SKM-1 (cell line): Measurements from ENCODE around the gene TGFB1.
A peak's percentile ranks its signal among the peaks of the same experiment; 100 is the strongest.
"Not testable (repeated sequence)": the region's sequence is repeated elsewhere in the genome, so short reads cannot be mapped to it uniquely, and the experiment has no call there.

ENCODE experiments used
- DNase-seq: peaks from one replicate; lab custom pipeline; 2025; ENCODE audit not compliant: unreplicated experiment; lab: John Stamatoyannopoulos, UW

TGFB1 gene

DNA sequence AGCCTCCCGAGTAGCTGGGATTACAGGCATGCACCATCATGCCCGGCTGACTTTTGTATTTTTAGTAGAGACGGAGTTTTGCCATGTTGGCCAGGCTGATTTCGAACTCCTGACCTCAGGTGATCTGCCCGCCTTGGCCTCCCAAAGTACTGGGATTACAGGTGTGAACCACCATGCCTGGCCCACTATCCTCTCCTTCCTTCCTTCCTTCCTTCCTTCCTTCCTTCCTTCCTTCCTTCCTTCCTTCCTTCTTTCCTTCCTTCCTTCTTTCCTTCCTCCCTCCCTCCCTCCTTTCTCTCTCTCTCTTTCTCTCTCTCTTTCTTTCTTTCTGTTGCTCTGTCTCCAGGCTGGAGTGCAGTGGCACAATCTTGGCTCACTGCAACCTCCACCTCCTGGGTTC, 17.4 kb upstream of the TGFB1 start:
- DNase-seq, result not testable (repeated sequence)

DNA sequence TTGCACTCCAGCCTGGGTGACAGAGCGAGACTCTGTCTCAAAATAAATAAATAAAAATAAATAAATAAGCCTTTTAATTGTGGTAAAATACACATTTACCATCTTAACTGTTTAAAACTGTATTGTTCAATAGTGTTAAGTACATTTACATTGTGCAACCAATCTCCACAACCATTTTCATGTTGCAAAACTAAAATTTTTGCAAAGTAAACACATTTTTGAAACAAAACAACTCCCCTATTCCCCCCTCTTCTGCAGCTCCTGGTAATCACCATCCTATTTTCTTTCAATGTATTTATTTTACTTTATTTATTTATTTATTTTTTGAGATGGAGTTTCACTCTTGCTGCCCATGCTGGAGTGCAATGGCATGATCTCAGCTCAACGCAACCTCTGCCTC, 16.0 kb upstream of the TGFB1 start:
- no peak for DNase-seq

DNA sequence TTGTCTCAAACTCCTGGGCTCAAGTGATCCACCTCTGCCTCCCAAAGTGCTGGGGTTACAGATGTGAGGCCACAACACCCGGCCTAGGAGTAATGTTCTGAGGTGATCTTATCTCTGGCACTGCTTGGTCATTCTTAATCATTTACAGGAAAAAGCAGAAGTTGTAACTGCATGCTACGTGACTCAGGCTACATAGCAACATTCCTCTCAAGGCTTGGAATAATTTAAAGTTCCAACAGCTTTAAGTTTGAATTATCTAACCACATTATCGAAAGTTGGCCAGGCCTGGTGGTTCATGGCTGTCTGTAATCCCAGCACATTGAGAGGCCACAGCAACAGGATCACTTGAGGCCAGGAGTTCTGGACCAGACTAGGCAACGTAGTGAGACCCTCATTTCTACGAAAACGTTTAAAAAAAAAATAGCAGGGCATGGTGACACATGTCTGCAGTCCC, 14.2 kb upstream of the TGFB1 start:
- no peak for DNase-seq

DNA sequence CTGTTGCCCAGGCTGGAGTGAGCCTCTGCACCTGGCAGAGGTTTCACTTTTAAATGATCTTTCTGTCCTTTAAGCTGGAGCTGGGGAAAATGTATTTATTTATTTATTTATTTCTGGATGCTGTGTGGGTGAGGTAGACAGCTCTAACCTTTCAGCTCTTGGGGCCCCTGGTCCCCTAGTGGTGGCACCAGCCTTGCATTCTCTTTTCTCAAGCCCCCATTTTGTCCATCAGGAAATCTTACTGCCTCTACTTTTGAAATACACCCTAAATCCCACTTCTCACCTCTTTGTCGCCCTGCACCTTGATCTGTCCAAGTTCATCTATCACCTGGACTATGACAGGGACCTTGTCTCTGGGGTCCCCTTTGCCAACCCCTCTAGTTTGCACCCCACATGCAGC, 12.4 kb upstream of the TGFB1 start:
- no peak for DNase-seq

DNA sequence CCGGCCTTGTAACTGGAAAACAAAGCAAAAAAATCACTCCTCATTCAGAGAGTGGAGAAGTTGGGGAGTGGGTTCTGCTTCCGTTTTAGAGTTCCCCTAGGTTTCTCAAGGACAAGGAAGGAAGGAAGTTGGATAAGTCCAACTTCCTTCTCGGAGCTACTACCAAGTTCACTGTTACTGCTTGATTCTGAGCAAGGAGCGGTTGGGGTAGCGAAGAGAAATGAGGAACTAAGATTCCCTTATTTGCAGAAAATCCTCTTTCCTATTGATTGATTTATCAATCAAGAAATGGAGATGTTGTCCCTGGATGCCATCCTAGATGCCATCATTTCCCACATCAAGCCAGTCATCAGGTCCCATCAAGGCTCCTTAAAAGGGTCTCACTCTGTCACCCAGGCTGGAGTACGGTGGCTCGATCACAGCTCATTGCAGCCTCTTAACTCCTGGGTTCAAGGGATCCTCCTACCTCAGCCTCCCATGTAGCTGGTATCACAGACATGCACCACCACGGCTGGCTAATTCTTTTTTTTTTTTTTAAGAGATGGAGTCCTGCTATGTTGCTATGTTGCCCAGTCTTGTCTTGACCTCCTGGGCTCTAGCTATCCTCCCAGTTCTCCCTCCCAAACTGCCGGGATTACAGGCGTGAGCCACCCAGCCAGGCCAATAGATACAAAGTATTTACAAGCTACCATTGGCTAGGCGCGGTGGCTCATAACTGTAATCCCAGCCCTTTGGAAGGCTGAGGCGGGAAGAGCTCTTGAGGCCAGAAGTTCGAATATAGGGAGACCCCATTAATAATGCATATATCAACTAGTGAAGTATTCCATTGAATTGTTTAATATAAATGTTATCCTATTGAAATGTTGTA, 11.0 kb upstream of the TGFB1 start:
- DNase-seq, result peak; percentile 82

DNA sequence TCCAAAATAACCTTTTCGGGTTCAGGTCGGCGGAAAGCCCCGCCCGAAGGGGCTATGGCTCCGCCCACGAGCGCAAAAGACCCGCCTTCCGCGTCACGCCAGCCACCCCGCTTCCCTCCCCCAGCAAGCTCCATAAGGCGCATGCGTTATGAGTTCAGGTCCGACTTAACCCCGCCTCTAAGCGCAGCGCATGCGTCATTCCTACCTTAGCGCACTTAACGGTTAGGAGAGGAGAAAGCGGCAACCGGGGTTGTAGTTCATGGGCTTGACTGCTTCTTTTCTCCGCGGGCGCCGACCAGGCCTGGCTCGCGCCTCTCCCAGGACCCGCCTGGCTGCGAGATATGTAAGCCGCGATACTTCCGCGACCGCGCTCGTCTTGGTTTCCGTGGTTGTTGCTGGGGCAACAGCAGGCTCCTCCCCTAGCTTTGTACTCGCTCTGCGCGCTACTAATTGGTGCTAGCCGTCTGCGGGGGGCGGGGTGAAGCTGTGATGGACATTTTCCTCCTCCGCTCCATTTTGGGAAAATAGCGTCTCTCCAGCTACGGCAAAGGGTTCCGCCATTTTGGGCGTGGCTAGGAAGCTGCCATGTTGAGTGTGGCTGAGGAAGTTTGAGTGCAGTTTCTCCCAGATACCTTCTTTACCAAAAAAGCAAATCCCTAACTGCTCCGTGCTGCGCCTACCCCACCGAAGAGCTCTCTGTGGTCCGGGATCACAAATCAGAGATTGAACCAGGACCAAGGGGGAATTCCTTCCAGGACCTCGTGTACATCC, 10.2 kb upstream of the TGFB1 start, which contains the start of gene B9D2:
B9D2 (minus strand) TSS at position 397 of the 771 bp plus-strand sequence. CDS start 630 bp downstream, outside the sequence.
- peak; percentile 96 for DNase-seq

DNA sequence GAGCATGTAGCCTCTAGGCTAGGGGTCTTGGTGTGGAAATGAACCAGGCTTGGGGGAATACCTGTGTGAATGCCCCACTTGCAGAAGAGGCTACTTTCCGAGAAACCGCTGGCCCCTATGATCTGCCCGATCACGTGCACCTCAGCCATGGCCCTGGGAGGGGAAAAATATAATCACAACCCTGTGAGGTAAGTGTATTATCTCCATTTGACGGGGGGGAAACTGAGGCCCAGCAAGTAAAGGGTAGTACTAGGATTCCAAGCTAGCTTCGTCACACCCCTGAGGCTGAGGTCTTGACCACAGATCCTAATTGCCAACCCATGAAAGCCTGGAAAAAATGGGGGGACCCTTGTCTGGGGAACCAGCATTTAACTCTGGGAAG, 9.6 kb upstream of the TGFB1 start:
- DNase-seq, result no peak

DNA sequence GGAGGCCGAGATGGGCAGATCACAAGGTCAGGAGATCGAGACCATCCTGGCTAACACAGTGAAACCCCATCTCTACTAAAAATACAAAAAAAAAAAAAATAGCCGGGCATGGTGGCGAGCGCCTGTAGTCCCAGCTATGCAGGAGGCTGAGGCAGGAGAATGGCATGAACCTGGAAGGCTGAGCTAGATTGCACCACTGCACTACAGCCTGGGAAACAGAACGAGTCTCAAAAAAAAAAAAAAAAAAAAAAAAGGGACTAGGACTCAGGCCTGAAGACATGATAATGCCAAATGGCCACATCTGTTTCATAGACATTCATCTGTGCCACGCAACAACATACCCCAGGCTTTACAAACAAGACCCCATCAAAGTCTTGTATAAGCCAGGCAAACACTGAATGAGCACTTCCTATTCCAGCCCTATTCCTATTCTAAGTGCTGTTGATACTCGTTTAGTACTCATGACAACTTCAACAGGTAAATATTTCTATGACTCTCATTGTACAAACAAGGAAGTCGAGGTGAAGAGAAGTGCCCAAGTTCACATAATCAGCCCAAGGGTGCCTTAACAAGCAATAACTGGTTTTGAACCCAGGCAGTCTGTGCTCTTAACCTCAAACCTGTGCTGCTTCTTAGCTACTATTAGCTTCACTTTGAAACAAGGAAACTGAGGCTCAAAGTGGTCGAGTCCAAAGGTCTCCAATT, 8.6 kb upstream of the TGFB1 start:
- no peak for DNase-seq

DNA sequence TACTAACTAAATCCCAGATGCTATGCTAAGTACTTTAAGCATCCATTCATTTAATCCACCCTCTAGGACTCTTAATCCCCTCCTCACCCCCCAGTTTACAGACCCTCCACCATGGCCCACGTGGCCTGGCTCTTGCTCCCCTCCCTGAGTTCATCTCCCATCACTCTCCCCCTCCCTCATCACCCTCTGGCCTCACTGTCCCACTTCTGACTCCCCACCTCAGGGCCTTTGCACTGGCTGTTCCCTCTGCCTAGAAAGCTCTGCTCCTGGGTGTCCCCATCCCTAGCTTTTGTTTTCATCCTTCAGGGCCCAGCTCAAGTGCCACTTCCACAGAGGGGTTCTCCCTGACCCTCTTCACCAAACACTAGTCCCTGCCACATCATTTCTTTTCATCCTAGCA, 6.0 kb upstream of the TGFB1 start:
- DNase-seq, result no peak

DNA sequence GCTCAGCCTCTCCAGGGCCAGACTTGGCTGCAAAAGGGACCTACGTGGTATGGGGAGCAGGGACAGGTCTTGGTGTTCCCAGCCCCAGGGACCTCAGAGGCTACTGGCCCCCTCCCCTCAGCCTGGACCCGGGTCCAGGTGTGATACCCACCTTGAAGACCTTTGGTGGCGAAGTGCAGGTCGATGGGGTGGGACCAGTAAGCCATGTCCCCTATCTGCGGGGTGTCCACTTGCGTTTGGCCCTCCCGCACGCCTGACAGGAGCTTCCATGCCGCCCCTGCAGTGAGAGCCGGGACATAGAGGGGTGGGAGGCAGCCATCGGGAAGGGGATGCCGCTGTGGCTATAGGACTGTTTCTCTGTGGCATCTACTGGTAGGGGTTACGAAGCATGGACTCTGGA, 4.0 kb upstream of the TGFB1 start:
- DNase-seq, result no peak

DNA sequence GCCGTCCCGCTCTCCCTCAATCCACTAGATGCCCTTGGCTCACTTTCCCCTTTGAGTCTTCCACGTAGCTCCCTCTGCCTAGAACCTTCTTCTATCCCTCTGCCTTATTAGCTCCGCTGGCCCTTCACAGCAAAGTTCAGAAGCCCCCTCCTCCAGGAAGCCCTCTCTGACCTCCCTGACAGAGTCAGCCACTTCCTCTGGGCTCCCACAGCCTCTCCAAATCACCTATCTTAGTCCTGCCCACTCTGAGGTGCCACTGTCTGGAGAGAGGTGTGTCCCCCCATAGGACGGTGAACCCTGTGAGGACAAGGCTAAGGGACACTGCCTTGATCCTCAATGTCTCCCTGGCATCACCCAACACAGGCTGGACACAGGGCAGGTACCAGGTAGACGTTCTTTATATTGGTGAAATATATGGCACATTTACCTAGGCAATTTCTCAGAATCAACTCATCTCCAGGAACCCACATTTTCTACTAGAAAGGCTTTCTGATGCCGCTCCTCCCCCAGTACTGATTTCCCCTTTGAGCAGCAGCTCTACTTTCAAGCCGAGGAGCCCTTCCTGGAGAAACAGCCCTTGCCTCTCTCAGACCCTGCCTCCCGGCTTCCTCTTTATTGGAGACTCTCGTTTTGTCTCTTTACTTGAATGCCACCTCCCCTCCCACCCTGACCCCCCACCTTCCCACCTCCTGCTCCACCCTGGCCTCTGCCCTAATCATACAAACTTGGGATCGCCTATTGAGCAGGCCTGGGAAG, 3.4 kb upstream of the TGFB1 start:
- no peak for DNase-seq

DNA sequence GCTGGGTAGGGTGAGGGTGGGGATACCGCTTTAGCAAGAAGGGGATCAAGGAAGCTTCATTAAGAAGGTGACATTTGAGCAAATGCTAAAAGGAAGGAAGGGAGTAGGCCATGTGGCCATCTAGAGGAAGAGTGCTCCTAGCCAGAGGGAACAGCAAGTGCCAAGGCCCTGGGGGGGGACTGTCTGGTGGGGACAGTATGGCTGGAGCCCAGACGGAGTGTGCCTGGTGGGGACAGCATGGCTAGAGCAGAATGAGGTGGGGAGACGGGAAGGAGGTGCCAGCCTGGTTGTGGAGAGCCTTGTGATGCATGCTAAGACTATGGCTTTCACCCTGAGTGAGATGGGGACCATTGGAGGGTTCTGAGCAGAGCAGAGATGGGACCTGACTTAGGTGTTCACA, 2.1 kb upstream of the TGFB1 start:
- no peak for DNase-seq

DNA sequence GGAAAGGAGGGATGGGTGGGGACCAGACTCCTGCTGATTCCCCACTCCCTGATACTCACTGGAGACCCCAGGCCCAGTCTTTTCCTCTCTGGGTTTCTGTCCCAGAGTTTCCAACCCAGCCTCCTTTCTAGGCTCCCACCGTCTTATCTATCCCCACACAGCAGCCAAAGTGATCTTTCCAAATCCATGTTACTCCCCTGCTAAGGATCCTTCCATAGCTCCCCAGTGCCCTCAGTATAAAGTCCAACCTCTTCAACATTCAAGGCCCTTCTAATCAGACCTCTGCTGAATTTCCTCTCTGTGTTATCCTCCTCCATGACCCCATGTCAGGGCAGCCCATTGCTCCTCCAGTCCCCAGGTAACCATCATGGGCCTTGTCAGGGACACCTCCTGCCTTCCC, 1.3 kb upstream of the TGFB1 start:
- DNase-seq, result no peak

DNA sequence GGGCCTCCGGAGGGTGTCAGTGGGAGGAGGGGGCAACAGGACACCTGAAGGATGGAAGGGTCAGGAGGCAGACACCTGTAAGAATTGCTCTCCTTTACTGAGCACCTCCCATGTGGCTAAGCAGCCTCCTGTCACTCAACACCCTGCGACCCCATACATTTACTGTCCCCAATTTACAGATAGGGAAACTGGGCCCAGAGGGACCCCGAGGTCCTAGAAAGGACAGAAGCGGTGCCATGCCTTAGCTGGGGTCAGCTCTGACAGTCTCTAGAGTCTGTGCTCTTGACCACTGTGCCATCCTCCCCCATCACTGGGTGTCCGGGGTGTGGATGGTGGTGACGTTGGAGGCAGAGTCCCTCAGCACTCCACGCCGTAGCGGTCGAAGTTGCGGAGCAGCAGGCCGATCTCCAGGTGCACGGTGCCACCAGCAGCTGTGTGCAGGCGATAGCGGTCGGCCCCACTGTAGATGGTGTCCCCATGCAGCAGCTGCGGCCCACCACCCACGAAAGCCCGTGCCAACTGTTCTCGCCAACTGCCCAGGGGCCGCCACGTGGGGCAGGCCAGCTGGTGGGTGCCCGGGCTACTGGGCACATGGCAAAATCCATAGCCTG, 726 bp upstream of the TGFB1 start:
- no peak for DNase-seq

DNA sequence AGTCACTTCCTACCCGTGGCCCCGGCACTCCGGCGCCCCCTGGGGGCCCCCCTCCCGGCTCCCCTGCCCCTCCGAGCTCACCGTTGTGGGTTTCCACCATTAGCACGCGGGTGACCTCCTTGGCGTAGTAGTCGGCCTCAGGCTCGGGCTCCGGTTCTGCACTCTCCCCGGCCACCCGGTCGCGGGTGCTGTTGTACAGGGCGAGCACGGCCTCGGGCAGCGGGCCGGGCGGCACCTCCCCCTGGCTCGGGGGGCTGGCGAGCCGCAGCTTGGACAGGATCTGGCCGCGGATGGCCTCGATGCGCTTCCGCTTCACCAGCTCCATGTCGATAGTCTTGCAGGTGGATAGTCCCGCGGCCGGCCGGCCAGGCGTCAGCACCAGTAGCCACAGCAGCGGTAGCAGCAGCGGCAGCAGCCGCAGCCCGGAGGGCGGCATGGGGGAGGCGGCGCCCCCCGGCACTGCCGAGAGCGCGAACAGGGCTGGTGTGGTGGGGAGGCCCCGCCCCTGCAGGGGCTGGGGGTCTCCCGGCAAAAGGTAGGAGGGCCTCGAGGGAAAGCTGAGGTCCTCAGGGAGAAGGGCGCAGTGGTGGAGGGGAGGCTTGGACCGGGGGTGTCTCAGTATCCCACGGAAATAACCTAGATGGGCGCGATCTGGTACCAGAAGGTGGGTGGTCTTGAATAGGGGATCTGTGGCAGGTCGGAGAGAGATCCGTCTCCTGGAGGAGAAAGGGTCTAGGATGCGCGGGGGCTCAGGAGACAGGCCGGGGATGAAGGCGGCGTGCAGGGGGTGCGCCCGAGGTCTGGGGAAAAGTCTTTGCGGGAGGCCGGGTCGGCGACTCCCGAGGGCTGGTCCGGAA, 885 bp downstream of the TGFB1 start:
- no peak for DNase-seq

DNA sequence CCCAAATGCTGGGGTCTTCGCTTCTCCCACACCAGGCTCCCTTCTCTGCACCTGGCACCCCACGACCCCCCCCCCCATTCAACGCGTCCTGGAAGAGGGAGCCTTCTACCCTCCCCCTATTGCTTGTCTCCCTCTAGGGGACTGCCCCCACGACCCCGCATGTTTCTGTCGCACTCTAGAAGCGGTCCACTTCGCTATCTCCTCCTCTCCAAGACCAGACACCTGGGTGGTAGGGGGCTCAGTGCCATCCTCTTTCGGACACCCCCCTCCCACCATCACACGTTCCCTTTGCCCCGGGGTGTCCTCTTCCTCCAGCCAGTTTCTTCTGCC, 1.5 kb downstream of the TGFB1 start:
- DNase-seq, result no peak

DNA sequence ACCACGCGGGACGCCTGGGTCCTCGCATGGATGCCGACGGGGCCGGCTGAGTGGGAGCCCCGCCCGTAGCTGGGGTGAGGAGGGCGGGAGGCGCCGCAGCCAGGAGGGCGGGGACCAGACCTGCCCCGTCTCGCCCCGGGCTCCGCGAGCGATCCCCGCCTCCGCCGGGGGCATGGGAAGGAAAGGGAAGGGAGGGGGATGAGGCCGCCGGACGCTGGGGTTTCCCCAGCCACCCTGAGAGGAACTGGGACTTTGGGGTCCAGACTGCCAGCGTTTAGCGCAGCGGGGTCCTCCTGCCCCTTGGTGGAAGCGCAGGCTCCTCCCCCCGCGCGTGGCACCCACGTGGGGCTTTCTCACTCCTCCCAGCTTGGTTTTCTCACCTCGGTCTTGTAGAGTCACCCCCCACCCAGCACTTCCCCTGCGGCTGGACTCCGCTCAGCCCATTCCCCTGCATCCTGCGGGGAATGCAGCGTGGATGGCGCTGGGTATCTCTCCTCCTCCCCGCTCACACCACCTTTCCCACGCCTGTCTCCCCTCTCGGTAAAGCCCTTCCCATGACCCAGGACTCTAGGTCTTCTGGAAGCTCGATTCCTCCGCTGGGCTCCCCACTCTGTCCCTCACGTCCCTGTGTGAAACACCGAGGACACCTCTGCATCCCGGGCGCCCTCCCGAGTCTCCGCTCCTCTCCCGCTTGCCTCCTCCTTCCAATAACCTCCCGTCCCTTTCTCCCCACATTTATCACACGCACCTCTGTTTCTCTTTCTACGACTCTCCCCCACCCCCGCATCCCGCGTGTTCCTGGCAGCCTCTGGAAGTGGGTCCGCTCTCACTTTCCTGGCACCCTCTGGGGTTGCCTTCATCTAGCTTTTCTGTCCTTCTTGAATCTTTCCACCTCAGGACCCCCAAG, 2.1 kb downstream of the TGFB1 start:
- peak; percentile 63 for DNase-seq

DNA sequence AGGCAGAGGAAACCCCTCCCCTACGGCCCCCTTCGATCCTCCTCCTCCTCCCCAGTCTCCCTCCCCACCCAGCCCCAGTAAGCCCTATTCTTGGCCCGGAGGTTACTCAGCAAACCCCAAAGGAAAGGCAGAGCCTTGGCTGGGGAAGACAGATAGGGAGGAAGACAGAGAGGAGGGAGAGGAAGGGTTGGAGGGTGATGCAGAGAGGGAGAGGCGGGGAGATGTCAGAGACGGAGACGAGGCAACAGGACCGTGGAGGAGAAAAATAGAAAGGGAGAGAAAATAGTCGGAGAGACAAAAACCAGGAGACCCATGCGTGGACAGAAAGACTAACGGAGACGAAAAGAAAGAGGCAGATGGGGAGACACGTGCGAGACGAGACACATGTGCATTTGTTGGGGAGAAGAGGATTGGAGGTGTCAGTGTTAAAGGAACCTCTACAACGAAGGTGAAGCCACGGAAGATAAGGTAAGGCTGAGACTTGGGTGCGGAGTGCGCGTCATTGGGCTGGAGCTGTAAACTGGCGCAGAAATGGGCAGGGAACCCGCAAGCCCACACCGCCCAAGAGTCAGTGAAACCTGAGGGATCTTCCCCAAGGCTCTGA, 2.9 kb downstream of the TGFB1 start:
- no peak for DNase-seq
